ENCODE results near the gene RAD52.

Gene RAD52

DNA sequence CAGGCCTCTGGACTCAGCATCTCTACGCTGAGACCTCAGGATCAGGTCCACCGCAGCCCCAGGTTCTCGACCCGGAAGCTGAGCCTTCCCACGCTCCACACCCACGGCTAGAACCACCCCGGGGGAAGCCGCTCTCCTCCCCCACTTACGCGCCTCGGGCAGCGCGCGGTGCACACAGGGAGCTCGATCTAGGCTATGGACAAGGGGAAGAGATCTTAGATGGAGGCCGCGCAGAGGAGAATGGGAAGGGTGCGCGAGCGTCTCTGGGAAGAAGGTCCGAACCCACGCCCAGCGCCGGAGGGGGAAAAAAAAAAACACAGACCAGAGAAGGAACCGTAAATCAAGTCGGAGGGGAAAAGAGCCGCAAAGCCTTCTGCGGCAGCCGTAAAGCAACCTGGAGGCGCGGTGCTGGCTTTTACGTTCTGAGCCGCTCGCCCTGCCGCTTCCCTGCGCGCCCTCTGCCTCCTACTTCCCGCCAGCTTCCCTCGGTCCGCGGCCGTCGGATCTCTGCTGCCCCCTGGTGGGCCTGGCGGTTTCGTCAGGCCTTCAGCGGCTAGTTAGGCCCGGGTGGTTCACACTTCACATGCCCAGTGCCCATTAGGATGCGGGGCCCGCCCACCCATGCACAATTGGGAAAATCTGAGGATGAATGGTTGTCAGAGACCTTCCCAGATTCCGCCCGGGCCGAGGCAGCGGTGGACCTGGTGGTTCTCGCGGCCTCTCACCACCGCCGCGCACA is at the start of gene RAD52:
RAD52 (minus strand) TSS at position 242 of the 739 bp plus-strand sequence. CDS start 16,636 bp downstream, outside the sequence.
- DNase-seq: peak; percentile 97

DNA sequence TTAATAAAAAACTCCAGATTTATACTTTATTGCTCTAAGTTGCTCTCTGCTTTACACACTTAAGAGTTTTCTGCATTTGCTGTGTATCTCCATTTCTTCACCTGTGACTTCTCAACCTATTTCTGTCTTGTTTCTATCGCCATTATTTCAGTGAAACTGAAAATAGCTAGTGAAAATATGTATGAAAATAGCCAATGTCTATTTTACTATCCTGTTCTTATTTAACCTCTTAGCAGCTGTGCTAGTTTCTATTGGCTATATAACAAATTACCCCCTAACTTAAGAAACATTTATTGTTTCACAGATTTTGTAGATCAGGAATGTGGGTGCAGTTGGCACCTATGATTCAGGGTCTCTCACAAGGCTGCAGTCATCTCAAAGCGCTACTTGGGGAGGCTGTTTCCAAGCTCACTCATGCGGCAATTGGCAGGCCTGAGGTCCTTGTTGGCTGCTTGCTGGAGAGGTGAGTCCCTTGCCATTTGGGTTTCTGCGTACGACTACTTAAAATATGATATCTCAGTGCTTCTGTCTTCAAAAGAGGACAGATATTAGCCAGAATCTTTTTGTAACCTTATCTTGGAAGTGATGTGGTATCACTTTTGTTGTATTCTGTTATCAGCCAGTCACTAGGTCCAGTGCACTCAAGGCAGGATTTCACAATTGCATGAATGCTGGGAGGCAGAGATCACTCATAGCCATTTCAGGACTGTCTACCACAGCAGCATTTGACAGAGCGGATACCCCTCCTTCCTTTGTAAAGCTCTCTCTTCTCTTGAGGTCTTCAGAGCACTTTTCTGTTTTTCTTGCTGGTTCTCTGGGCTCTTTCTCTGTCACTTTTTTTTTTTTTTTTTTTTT is 48.8 kb upstream of the RAD52 start:
- DNase-seq: no peak

DNA sequence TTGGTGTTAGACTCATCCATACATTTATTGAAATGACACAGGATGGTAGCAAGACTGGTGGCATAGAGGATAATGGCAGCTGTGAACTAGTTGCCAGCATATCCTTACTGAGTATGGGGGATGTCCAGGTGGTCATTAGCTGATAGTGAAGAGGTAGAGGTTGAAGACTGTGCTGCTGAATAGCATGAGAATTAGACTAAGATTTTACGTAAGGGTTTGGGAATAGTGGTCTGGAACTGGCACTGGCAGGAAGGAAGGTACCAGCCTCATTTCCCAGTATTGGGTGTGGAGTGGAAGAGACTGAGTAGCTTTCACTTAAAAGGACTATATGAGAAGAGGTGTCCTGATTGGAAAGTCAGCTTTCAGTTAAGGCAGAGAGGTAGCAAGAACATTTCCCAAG is 48.0 kb upstream of the RAD52 start:
- no peak for DNase-seq

DNA sequence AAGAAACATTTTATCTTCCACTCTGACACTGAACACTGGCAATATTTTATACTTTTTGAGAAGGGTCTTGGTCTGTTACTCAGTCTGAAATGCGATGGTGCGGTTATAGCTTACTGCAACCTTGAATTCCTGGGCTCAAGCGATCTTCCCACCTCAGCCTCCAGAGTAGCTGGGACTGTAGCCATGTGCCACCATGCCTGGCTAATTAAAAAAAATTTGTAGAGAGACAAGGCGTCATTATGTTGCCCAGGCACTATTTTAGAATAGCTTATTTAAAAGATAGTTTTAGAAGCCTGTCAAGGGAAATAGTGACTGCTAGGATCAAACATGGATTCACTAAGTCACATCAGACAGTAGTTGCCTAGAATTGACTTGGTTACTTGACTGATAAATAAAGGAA is 47.4 kb upstream of the RAD52 start:
- no peak for DNase-seq

DNA sequence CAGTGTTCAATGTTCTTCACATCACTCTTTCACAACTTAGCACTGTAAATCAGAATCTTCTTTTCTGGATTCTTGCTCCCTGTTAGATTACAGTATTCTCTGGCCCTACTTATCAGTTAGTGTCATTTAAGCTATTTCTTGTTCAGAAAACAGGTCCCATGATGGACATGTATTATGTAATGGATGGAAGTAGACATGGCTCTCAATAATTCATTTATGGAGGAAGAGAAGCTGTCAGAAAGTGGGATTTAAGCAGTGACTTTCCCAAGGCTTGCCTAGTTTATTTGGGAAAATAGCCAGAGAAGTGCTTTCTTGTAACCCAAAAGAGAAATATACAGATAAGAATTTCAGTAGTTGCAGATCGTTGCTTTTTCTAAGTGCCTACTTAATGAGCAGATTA is 43.2 kb upstream of the RAD52 start:
- no peak for DNase-seq

DNA sequence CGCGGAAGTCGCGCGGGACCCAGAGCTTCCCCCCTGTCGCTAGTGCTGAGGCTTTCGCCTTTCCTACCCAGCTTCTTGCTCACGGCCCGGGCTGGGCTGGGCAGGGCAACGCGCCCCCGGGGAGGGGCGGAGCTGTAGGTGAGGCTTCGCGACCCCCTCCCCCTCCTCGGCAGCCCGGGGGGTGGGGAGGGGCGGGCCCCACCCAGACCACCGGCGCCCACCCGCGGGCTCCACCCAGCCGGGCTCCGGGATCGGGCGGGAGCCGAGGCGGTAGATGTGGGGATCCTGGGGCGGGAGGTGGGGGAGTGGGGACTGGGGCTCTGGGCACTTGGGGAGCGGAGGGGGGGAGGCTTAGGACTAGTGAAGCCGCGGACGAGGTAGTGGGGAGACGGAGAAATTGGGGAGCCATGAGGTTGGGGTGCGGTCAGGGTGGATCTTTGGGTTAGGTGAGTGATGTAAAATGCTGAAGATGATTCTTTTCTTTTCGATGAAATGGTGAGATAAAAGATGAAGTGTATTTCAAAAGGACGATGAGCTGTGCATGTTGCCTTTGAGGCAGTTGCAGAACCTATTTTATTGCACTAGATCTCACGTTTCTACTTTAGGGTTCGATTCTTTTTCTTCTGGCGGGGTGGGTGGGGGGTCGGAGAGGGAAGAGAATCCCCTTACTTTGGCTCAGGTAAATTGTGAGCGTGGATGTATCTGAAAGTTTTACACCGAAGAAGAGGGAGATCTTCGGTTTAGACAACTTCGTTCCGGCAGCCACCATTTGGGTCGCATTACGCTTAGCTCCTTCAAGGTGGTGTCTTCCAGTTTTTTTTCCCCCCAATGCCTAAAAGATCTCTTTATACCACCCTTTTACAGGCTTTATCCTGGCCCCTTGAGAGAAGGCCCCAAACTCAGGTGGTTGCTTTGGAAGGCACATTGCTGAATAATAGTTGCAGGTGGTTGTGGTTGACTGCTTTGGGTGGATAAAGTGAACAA is 42.1 kb upstream of the RAD52 start:
- DNase-seq: no peak

DNA sequence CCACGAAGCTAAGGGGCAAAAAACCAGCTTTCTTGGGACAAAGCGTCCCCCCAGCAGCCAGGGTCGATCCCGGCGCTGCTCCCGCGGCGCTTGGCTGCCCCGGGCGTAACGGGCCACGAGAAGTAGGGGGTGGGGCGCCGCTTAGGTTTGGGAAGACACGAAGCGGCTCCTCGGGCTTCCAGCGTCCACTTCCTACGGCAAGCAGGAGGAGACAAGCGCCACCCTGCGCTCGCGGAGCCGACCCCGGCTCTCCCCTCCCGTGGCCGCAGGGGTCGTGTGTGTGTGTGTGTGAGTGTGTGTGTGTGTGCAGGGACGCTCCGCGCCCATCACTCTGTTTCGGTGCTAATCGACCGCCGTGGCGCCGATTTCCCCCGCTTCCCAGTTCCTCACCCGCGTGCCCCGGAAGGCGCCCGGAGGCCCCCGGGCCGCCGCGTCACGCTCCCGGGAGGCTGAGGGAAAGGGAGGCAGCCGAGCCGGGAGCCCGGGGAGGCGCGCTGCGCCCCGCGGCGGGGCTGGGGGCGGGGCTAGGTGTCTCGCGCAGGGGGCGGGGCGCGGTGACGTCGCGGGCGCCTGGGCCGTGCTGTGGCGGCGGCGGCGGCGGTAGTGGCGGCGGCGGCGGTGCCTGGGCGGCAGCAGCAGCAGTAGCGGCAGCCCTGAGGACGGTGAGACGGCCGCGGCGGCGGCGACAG is 41.3 kb upstream of the RAD52 start, which contains the start of gene ERC1:
ERC1 (plus strand) TSS at position 563 of the 689 bp plus-strand sequence. CDS start 36,681 bp downstream, outside the sequence.
- peak; percentile 87 for DNase-seq

DNA sequence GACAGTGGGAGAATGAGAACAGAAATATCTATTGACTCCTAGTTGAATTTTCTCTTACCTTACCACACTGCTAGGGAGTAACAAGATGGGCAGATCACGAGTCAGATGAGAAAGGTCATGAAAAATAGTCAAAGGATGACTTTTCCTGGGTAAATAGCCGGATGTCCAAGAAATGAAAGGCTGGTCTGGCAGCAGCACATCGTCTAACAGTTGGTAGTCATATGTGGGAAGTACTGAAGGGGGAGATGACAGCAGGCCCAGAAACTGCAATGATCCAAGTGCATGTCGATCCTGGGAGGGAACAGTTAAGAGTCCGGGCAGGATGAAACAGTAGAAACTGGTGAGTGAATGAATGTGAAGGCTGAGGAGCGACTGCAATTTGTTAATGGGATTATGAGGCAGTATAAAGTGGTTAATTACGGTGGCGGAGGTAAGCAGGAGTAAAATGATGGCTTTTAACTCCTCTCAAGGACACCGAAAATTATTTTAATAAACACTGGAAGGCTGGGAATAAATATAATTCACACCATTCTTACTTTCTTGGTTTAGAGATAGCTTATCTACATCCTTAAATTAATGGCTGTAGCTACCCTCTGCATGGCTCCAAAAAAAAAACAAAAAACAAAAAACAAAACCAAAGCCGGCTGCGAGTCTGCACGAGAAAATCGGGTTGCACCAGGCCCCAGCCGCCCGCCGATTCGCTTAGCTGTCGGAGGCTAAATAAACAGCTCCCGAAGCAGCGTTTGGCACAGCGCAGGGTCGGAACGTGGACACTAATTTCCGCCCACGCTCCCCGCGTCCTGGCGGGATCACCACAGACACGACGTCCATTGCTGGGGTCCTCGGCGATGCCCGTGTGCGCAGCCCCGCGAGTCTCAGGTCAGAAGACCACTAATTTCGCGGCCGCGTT is 40.5 kb upstream of the RAD52 start:
- DNase-seq: peak; percentile 63

DNA sequence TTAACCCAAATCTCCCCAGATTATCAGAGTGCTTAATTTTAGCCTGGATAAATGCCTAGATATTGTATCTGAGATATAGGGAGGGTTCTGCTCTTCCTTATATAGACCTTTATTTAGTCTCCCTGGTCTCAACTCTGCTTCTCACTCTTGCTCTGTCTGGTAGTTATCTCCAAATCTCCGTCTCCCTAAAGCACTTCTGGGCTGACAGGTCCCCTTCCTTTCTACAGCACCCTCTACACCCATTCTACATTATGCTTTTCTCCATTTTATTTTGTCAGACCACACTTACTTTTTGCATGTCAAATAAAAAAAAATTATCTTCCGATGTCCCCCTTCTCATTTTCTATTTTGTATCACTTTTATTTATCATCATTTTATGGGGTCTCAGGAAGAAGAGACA is 39.6 kb upstream of the RAD52 start:
- no peak for DNase-seq

DNA sequence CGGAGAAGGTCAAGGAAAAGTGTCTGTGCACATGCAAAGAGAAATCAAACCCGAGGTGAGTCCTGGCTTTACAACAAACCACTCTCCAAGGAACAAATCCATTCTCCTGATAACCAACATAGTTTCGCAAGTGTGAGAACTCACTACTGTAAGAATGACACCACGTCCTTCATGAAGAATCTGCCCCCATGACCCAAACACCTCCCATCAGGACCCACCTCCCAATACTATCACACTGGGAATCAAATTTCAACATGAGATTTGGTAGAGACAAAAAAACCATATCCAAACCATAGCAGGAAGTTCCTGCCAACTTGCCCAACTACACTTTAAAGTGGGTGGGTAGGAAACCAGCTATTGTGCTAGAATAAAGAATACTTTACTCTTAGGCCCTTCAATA is 39.2 kb upstream of the RAD52 start:
- DNase-seq: no peak

DNA sequence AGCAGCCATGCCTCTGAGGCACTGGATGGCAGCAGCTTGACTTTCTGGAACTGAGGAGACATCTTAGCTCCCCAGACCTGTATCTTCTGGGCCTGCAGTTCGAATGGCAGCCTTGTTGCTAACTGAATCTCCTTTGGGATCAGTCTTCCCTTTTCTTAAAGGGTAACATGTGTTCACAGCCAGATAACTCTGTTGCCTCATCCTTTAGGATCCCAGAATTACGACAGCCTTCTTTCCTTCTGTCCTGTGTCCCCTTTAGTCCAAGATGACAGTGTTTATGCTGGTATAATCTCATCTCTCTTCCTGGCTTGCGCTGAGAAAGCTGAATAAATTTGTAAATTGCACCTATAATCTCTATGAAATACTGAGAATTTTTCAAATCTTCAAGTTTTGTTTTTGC is 32.5 kb upstream of the RAD52 start:
- DNase-seq: no peak

DNA sequence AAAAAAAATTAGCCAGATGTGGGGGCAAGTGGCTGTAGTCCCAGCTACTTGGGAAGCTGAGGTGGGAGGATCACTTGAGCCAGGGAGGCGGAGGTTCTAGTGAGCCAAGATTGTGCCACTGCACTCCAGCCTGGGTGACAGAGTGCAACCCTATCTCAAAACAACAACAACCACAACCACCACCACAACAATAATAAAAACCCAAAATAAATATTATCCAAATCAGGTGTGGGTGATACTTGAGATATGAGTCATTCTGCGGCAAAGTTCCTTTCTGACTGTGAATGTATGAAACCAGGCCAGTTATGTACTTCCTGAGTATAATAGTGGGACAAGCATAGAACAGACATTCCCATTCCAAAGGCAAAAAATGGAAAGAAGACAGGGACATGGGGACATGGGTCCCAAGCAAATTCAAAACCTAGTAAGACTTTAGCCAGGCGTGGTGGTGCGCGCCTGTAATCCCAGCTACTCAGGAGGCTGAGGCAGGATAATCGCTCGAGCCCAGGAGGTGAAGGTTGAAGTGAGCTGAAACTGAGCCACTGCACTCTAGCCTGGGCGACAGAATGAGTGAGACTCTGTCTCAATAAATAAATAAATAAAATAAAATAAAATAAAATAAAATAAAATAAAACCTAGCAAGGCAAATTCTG is 31.8 kb upstream of the RAD52 start:
- no peak for DNase-seq

DNA sequence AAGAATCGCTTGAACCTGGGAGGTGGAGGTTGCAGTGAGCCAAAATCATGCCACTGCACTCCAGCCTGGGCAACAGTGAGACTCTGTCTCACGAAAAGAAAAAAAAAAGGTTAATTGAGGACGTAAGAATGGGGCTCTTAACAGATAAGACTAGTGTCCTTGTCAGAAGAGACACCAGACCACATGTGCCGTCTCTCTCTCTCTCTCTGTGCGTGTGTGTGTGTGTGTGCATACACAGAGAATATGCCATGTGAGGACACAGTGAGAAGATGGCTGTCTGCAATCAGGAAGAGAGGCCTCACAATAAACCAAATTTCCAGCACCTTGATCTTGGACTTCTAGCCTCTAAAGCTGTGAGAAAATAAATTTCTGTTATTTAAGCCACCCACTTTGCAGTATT is 29.9 kb upstream of the RAD52 start:
- no peak for DNase-seq

DNA sequence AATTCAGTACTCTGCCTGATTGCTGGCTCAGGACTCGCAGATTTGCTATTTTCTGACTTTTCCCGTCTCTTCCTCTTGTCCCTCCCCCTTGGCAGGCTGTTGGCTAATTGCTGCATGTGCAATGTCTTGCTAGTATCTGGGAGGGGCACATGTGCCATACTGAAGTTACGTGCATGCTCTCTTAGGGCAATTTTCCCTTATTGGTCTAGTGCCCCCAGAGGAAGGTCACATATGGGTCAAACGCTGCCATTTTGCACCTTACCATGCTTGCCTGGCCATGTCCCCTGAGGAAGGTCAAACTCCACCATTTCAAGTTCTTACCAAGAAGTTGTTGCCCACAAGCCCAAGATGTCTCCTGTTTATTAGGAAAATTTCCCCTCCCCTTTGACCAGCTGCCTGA is 27.7 kb upstream of the RAD52 start:
- no peak for DNase-seq

DNA sequence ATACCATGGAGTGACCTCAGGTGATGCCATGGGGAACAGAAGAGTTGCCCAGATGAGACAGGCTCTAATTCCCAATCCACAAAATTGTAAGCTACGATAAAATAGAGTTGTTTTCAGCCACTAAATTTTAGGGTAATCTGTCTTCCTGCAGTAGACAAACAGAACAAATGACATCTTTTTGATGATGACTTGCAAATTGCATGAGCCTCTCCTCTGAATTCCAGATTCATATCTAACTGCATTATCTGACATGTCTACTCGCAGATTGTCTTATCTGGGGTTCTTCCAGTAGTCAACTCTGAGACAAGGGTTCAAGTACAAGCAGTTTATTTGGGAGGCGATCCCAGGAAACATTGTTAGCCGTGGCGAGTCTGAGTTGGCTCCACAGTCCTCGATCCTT is 27.1 kb upstream of the RAD52 start:
- DNase-seq: no peak

DNA sequence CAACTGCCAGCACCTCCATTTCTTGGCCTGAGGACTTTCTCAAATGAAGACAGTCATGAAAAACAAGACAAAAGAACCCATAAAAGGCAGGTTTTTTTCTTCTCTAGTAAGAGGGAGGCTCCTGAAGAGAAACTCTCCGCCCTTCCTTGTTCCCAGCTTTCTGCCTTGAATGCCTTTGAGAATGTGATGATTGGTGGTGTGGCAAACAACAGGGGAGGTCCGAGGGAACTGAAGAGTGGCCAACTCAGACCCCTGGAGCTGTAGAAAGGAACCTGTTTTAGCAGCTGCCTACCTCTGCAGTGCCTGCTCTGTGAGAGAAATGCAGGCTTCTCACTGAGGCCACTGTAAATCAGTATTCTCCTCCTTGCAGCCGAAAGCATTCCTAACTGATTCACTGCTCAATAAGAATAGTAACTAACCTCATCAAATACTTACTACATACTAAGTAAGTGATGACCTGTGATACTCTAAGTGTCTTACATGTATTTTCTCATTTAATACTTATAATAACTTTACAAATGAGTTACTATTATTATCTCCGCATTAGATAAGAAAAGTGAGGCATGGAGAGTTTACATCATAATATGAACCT is 24.9 kb upstream of the RAD52 start:
- no peak for DNase-seq

DNA sequence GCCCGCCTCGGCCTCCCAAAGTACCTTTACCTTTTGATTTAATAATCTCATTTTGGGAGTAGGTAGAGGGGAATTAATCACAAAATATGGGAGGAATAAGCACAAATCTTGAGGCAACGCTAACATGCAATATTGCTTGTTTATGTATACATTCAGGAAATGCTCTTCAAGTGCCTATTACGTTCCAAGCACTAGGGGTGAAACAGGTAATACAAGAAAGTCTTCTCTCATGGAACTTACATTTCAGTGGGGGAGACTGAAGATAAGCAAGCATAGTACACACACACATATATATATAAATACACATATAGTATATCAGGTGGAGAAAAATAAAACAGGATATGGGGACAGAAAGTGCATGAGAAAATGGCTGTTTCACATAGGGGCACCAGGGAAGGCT is 22.5 kb upstream of the RAD52 start:
- DNase-seq: no peak

DNA sequence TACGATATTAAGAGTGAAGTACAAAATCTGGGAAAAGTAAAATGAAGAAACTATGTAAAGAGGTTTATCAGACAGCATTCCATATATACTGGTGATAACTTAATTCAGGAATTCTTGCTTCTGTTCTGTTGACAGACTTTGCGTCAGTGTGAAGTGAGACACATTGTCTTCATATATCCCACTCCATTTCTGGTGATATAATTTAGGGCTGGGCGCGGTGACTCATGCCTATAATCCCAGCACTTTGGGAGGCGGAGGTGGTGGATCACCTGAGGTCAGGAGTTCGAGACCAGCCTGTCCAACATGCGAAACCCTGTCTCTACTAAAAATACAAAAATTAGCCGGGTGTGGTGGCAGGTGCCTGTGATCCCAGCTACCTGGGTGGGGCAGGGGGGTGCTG is 20.3 kb upstream of the RAD52 start:
- DNase-seq: no peak

DNA sequence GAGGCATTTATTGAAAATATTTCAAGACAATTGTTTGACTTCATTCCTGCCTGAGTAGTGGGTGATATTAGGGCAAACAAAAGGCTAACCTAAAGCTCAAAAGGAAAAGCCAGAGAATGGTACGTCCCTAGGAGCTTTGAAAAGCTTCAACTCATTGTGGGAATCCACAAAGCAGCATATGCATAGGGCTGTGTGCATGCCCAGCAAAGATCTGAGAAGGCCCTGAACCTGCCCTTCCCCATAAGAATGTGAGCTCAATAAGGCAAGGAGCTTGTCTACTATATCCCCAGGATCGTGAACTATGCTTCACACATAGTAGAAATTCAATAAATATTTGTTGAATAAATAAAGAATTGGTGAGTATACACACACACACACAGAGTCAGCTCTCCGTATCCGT is 19.1 kb upstream of the RAD52 start:
- no peak for DNase-seq

DNA sequence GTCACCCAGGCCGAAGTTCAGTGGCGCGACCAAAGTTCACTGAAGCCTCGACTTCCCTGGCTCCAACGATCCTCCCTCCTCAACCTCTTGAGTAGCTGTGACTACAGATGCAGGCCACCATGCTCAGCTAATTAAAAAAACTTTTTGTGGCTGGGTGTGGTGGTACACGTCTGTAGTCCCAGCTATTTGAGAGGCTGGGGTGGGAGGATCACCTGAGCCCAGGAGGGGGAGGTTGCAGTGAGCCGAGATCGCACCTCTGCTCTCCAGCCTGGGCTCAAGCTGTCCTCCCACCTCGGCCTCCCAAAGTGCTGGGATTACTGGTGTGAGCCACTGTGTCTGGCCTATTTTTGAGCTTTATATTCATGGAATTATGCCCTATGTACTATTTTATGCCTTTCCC is 18.1 kb upstream of the RAD52 start:
- no peak for DNase-seq

Data from activated CD4-positive, CD25-positive, alpha-beta regulatory T cell treated with anti-CD3 and anti-CD28 coated beads, Interleukin-2, amount 50 U/mL, for 72 hours (primary cell).